ENCODE measurements around the gene GRK3.
"Not testable (repeated sequence)": the region's sequence is repeated elsewhere in the genome, so short reads cannot be mapped to it uniquely, and the experiment has no call there.

Gene GRK3

DNA sequence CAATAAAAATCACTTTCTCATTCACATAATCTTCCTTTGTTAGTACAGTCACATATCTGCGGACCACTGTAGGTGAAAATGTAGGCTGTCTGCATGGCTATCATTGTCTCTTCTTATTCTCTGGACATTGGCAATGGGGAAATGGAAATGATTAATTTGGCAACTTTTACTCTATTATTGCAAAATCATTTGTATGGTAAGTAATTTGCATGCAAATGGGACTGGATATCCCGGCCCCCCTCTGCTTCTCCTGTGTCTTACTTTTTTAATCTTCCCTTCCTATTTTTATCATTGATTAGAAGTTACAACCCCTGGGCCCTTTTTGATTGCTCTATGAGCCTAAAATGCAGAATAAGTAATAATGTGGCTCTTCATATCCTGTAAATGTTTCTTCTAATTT is 6.0 kb downstream of the GRK3 start:
- WGBS, 2 donors (ENCODE audit: extremely low coverage in 2 of 2, insufficient read length in 2 of 2, insufficient replicate concordance in 1 of 2), result no CpG with 5 or more reads among the region's 2 CpGs
- Histone ChIP-seq H4K91ac (ENCODE audit: low read depth, low read length, poor library complexity) (no peak overlapping the region), H3K4me3 (ENCODE audit: low read length in 2 of 2) (no peak overlapping the region), H3K27me3 (ENCODE audit: control insufficient read depth in 3 of 3, insufficient read depth in 3 of 3, low read depth in 1 of 3, low read length in 3 of 3) (no peaks in the 10 kb centered on the region), H3K9me3 (replicated peaks in 1 of 2; ENCODE audit: control insufficient read depth in 2 of 2, insufficient read depth in 1 of 2, low read depth in 1 of 2, low read length in 2 of 2) (no peaks in the 10 kb centered on the region), H4K8ac (ENCODE audit: low read depth, low read length) (no peak overlapping the region), H2BK5ac (ENCODE audit: low read length) (no peak overlapping the region), H2AK5ac (ENCODE audit: low read depth, low read length) (no peak overlapping the region), H3K23ac (ENCODE audit: low read depth, low read length, poor library complexity) (no peak overlapping the region), H3K18ac (ENCODE audit: low read length) (no peak overlapping the region), H2AFZ (ENCODE audit: low read length) (no peak overlapping the region), H3K79me1 (ENCODE audit: low read depth, low read length) (no peaks in the 10 kb centered on the region), H3K4me2 (ENCODE audit: insufficient read depth, low read length, poor library complexity, severe bottlenecking) (no peak overlapping the region), H3K4me1 (ENCODE audit: control insufficient read depth in 2 of 2, insufficient read depth in 1 of 2, low read depth in 1 of 2, low read length in 2 of 2) (peaks cover 5 to 19% of the 10 kb centered on the region in 2 donors), H3K27ac (replicated peaks; ENCODE audit: low read length) (no peak overlapping the region), H3K9ac (ENCODE audit: low read depth, low read length, poor library complexity) (no peak overlapping the region), H2BK12ac (ENCODE audit: low read length) (no peak overlapping the region), H2BK120ac (ENCODE audit: low read depth, low read length) (no peak overlapping the region), H2BK15ac (ENCODE audit: low read length) (no peak overlapping the region), H3K14ac (ENCODE audit: low read length) (no peak overlapping the region), H3K36me3 (replicated peaks in 1 of 2; ENCODE audit: control insufficient read depth in 2 of 2, insufficient read depth in 2 of 2, low read length in 2 of 2) (peaks cover 0 to 2% of the 10 kb centered on the region in 2 donors), H3K4ac (ENCODE audit: low read length) (no peak overlapping the region)
- no peak for DNase-seq (ENCODE audit: low spot score)

DNA sequence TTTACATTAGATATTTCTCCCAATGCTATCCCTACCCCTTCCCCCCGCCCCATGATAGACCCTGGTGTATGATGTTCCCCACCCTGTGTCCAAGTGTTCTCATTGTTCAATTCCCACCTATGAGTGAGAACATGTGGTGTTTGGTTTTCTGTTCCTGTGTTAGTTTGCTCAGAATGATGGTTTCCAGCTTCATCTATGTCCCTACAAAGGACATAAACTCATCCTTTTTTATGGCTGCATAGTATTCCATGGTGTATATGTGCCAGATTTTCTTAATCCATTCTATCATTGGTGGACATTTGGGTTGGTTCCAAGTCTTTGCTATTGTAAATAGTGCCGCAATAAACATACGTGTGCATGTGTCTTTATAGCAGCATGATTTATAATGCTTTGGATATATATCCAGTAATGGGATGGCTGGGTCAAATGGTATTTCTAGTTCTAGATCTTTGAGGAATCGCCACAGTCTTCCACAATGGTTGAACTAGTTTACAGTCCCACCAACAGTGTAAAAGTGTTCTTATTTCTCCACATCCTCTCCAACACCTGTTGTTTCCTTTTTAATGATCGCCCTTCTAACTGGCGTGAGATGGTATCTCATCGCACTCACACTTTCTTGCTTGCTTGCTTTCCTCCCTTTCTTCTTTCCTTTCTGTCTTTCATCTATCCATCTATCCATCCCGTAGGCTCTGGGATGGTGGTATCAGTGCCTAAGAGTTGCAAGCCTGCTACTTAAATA is 7.7 kb downstream of the GRK3 start:
- not testable (repeated sequence) for H3K4me3 ChIP-seq (ENCODE audit: low read length in 2 of 2); H3K4me1 ChIP-seq (ENCODE audit: control insufficient read depth in 2 of 2, insufficient read depth in 1 of 2, low read depth in 1 of 2, low read length in 2 of 2); H2AK5ac ChIP-seq (ENCODE audit: low read depth, low read length); H2AFZ ChIP-seq (ENCODE audit: low read length); H3K4me2 ChIP-seq (ENCODE audit: insufficient read depth, low read length, poor library complexity, severe bottlenecking); H3K4ac ChIP-seq (ENCODE audit: low read length); H3K14ac ChIP-seq (ENCODE audit: low read length); H2BK15ac ChIP-seq (ENCODE audit: low read length); H2BK12ac ChIP-seq (ENCODE audit: low read length); DNase-seq (ENCODE audit: low spot score); H3K9me3 ChIP-seq (replicated peaks in 1 of 2; ENCODE audit: control insufficient read depth in 2 of 2, insufficient read depth in 1 of 2, low read depth in 1 of 2, low read length in 2 of 2); H3K18ac ChIP-seq (ENCODE audit: low read length); H4K8ac ChIP-seq (ENCODE audit: low read depth, low read length); H3K27ac ChIP-seq (replicated peaks; ENCODE audit: low read length); H3K36me3 ChIP-seq (replicated peaks in 1 of 2; ENCODE audit: control insufficient read depth in 2 of 2, insufficient read depth in 2 of 2, low read length in 2 of 2); H3K79me1 ChIP-seq (ENCODE audit: low read depth, low read length); H4K91ac ChIP-seq (ENCODE audit: low read depth, low read length, poor library complexity); H3K9ac ChIP-seq (ENCODE audit: low read depth, low read length, poor library complexity); H2BK5ac ChIP-seq (ENCODE audit: low read length); H3K27me3 ChIP-seq (ENCODE audit: control insufficient read depth in 3 of 3, insufficient read depth in 3 of 3, low read depth in 1 of 3, low read length in 3 of 3); H3K23ac ChIP-seq (ENCODE audit: low read depth, low read length, poor library complexity); H2BK120ac ChIP-seq (ENCODE audit: low read depth, low read length)
- WGBS, 2 donors (ENCODE audit: extremely low coverage in 2 of 2, insufficient read length in 2 of 2, insufficient replicate concordance in 1 of 2), result no CpG with 5 or more reads among the region's 8 CpGs

DNA sequence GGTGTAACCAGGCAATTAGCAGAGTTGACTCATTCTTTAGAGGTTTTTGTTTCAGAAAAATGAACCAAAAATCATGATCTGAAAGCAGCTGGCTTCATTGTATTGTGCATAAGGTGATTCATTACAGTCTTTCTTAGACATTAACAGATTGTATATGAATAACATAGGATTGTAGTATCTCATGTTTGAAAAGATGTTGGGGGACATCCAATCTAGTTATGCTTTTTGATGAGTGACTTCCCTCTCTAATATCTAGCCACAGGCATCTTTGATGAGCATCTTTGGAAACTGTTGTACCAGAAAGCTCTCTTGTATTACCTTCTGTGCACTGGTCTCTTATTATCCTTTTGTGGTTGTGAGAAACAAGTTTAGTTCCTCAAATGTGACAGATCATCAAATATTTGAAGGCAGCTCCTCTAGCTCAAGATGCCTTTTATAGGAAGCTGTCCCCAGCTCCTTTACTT is 8.3 kb downstream of the GRK3 start:
- Histone ChIP-seq H3K27ac (replicated peaks; ENCODE audit: low read length) (no peak overlapping the region), H3K14ac (ENCODE audit: low read length) (no peak overlapping the region), H3K4ac (ENCODE audit: low read length) (no peak overlapping the region), H3K18ac (ENCODE audit: low read length) (no peak overlapping the region), H2BK12ac (ENCODE audit: low read length) (no peak overlapping the region), H3K4me3 (ENCODE audit: low read length in 2 of 2) (no peak overlapping the region), H3K23ac (ENCODE audit: low read depth, low read length, poor library complexity) (no peak overlapping the region), H3K4me1 (ENCODE audit: control insufficient read depth in 2 of 2, insufficient read depth in 1 of 2, low read depth in 1 of 2, low read length in 2 of 2) (peaks cover 1 to 2% of the 10 kb centered on the region in 2 donors), H4K8ac (ENCODE audit: low read depth, low read length) (no peak overlapping the region), H2BK15ac (ENCODE audit: low read length) (no peak overlapping the region), H4K91ac (ENCODE audit: low read depth, low read length, poor library complexity) (no peak overlapping the region), H3K36me3 (replicated peaks in 1 of 2; ENCODE audit: control insufficient read depth in 2 of 2, insufficient read depth in 2 of 2, low read length in 2 of 2) (peaks cover 2 to 5% of the 10 kb centered on the region in 2 donors), H2AFZ (ENCODE audit: low read length) (no peak overlapping the region), H2BK120ac (ENCODE audit: low read depth, low read length) (no peak overlapping the region), H3K27me3 (ENCODE audit: control insufficient read depth in 3 of 3, insufficient read depth in 3 of 3, low read depth in 1 of 3, low read length in 3 of 3) (no peaks in the 10 kb centered on the region), H2AK5ac (ENCODE audit: low read depth, low read length) (no peak overlapping the region), H3K9me3 (replicated peaks in 1 of 2; ENCODE audit: control insufficient read depth in 2 of 2, insufficient read depth in 1 of 2, low read depth in 1 of 2, low read length in 2 of 2) (no peaks in the 10 kb centered on the region), H3K79me1 (ENCODE audit: low read depth, low read length) (no peaks in the 10 kb centered on the region), H2BK5ac (ENCODE audit: low read length) (no peak overlapping the region), H3K9ac (ENCODE audit: low read depth, low read length, poor library complexity) (no peak overlapping the region), H3K4me2 (ENCODE audit: insufficient read depth, low read length, poor library complexity, severe bottlenecking) (no peak overlapping the region)
- DNase-seq (ENCODE audit: low spot score), result no peak

DNA sequence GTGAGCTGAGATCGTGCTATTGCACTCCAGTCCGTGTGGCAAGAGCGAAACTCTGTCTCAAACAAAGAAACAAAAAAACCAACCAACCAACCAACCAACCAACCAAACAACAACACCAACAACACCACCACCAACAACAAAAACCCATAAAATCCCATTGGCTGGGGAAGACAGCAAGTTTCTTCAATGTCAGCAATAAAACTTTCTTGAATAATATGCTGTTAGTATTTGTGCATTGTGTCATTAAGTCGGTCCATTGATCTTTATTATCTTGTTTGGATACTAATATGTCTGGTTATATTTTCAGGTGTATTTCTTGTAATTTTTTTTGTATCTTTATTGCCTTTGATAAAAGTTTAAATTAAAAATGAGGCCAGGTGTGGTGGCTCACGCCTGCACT is 9.4 kb downstream of the GRK3 start:
- WGBS, 2 donors (ENCODE audit: extremely low coverage in 2 of 2, insufficient read length in 2 of 2, insufficient replicate concordance in 1 of 2), result no CpG with 5 or more reads among the region's 5 CpGs
- H3K9ac ChIP-seq (ENCODE audit: low read depth, low read length, poor library complexity), result no peak overlapping the region

More for the DNA sequence above, 9.4 kb downstream of the GRK3 start:
- Histone ChIP-seq H3K27ac (replicated peaks; ENCODE audit: low read length) (no peak overlapping the region), H3K36me3 (replicated peaks in 1 of 2; ENCODE audit: control insufficient read depth in 2 of 2, insufficient read depth in 2 of 2, low read length in 2 of 2) (peaks cover 2 to 8% of the 10 kb centered on the region in 2 donors), H4K91ac (ENCODE audit: low read depth, low read length, poor library complexity) (no peak overlapping the region), H3K79me1 (ENCODE audit: low read depth, low read length) (peaks cover under 1% of the 10 kb centered on the region), H2BK5ac (ENCODE audit: low read length) (no peak overlapping the region), H2AK5ac (ENCODE audit: low read depth, low read length) (no peak overlapping the region), H3K23ac (ENCODE audit: low read depth, low read length, poor library complexity) (no peak overlapping the region), H3K4me2 (ENCODE audit: insufficient read depth, low read length, poor library complexity, severe bottlenecking) (no peak overlapping the region), H3K18ac (ENCODE audit: low read length) (no peak overlapping the region), H4K8ac (ENCODE audit: low read depth, low read length) (no peak overlapping the region), H3K4me1 (ENCODE audit: control insufficient read depth in 2 of 2, insufficient read depth in 1 of 2, low read depth in 1 of 2, low read length in 2 of 2) (peaks cover 0 to 2% of the 10 kb centered on the region in 2 donors), H3K4ac (ENCODE audit: low read length) (no peak overlapping the region), H2BK120ac (ENCODE audit: low read depth, low read length) (no peak overlapping the region), H3K14ac (ENCODE audit: low read length) (no peak overlapping the region), H2BK15ac (ENCODE audit: low read length) (no peak overlapping the region), H3K4me3 (ENCODE audit: low read length in 2 of 2) (no peak overlapping the region), H3K27me3 (ENCODE audit: control insufficient read depth in 3 of 3, insufficient read depth in 3 of 3, low read depth in 1 of 3, low read length in 3 of 3) (no peaks in the 10 kb centered on the region), H2AFZ (ENCODE audit: low read length) (no peak overlapping the region), H3K9me3 (replicated peaks in 1 of 2; ENCODE audit: control insufficient read depth in 2 of 2, insufficient read depth in 1 of 2, low read depth in 1 of 2, low read length in 2 of 2) (peaks cover 0 to 7% of the 10 kb centered on the region in 2 donors), H2BK12ac (ENCODE audit: low read length) (no peak overlapping the region)
- no peak for DNase-seq (ENCODE audit: low spot score)

Data from neuronal stem cell (in vitro differentiated cells).